ENCODE results near the gene CFL1. TPM values are rescaled to one million over a fixed set of nuclear protein-coding genes. Genes with fewer than 3 reads are reported as not detected.
"Not testable (repeated sequence)": the region's sequence is repeated elsewhere in the genome, so short reads cannot be mapped to it uniquely, and the experiment has no call there.

The CFL1 gene
- total RNA-seq, 4 donors from 2014 or later: 227 to 514 (median 399) TPM

DNA sequence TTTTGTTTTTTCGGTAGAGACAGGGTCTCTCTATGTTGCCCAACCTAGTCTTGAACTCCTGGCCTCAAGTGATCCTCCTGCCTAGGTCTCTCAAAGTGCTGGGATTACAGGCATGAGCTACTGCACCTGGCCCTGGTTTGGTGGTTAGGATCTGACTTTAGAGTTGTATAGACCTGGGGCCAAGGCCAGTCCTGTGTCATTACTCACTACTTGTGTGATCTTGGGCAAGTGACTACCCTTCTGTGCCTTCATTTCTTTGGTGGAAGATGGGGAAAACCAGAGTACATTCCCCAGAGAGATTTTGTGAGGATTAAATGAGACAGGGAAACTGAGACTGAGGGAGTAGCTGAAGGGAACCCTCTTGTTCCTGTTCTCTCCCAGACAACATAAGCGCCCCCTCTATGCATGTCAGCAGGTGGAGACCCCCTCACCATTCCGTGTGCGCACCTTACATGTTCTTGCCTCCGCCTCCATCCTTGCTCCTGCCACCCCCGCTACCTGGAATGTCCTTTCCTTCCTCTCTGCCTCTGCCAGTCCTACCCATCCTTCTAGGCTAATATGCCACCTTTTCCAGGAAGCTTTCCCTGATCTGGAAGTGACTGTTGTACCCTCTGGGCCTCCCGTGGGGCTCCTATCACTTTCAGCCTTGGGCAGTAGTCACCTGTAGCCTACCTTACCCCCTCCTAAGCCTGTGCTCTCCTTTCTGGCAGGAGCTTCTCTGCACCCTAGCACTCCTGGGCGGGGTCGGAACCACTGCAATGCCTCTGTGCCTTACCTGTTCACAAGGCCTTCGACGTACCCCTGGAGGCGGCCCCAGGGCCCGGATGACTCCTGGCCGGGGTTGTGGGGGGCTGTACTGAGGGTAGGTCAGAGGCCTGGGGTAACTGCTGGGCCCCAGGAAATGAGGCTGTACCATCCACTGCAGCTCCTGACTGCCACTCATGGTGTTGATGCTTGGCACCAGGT, 38.3 kb upstream of the CFL1 start:
- DNase-seq: peak in 1 of 2 donors; percentile 16
- Histone ChIP-seq H3K36me3 (no peaks in the 10 kb centered on the region), H3K27me3 (peaks cover 0 to 17% of the 10 kb centered on the region in 2 donors), H3K4me3 (no peak overlapping the region), H3K9me3 (no peaks in the 10 kb centered on the region), H3K27ac (no peak overlapping the region), H3K4me1 (peaks cover 7 to 17% of the 10 kb centered on the region in 2 donors)
- TF ChIP-seq, protein P1, sequence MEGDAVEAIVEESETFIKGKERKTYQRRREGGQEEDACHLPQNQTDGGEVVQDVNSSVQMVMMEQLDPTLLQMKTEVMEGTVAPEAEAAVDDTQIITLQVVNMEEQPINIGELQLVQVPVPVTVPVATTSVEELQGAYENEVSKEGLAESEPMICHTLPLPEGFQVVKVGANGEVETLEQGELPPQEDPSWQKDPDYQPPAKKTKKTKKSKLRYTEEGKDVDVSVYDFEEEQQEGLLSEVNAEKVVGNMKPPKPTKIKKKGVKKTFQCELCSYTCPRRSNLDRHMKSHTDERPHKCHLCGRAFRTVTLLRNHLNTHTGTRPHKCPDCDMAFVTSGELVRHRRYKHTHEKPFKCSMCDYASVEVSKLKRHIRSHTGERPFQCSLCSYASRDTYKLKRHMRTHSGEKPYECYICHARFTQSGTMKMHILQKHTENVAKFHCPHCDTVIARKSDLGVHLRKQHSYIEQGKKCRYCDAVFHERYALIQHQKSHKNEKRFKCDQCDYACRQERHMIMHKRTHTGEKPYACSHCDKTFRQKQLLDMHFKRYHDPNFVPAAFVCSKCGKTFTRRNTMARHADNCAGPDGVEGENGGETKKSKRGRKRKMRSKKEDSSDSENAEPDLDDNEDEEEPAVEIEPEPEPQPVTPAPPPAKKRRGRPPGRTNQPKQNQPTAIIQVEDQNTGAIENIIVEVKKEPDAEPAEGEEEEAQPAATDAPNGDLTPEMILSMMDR (IDR thresholded peaks at IDR 0.05): no peak
- no peak for TF ChIP-seq POLR2A (IDR thresholded peaks at IDR 0.05)
- intact Hi-C loops (cut with DNase I; ENCODE audit: low total_unique reads): no loop called here

DNA sequence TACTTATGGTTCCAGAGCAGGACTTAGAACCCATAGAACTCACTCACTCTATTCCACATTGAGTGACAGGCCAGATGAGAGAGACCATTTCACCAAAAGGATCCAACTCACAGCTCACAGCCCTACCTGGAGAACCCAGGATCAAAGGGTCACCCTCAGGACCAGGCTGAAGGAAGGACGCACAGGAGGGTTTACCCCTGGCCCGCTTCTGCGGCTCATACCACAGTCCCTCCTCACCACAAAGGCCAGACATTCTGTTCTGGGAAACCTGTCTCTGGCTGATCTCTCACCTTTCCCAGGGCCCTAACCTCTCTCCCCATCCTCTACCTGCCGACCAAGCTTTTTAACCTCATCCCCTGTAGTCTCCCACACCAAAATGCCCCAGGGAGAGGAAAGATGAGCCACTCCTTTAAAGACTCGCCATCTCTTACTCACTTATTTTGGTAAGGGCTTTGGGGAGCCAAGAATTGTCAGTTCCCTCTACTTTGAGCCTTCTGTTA, 37.6 kb upstream of the CFL1 start:
- Histone ChIP-seq H3K27me3 (peaks cover 0 to 17% of the 10 kb centered on the region in 2 donors), H3K4me3 (no peak overlapping the region), H3K27ac (no peak overlapping the region), H3K9me3 (no peaks in the 10 kb centered on the region), H3K36me3 (no peaks in the 10 kb centered on the region), H3K4me1 (peaks cover 7 to 17% of the 10 kb centered on the region in 2 donors)
- intact Hi-C loops (cut with DNase I; ENCODE audit: low total_unique reads): no loop called here
- TF ChIP-seq, protein P1 (IDR thresholded peaks at IDR 0.05): no peak
- no peak for DNase-seq

DNA sequence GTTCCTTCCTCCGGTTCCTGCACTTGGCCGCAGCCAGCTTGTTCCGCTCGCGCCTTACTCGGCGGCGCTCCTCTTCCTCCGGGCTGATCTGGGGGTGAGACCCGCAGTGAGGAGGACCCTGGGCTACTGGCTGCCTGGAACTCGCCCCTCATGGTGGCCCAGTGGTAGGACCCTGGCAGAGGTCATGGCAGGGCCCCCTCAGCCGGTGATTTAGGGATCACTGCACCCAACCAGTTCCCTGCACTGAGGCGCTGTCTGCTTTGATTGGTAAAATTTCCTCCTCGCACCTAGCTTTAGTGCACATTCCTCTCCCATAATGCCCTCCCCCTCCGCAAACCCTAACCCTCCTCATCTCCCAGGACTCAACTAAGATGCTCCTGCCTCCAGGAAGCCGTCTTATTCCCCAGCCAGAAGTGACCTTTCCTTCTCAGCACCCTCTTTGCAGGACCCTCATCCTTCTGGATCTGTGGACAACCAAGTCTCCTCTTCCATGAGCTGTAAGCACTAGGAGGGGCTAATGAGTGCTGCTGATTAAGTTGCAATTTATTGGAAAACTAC, 36.1 kb upstream of the CFL1 start:
- DNase-seq: peak in 1 of 2 donors; percentile 39
- Histone ChIP-seq H3K9me3 (no peaks in the 10 kb centered on the region), H3K27ac (peak overlapping the region; percentile 96 to 97), H3K4me1 (peaks cover 0 to 12% of the 10 kb centered on the region in 2 donors), H3K36me3 (no peaks in the 10 kb centered on the region), H3K4me3 (no peak overlapping the region), H3K27me3 (peaks cover 0 to 5% of the 10 kb centered on the region in 2 donors)
- TF ChIP-seq, protein P1 (IDR thresholded peaks at IDR 0.05): no peak
- TF ChIP-seq POLR2A (IDR thresholded peaks at IDR 0.05): no peak
- intact Hi-C loops (cut with DNase I; ENCODE audit: low total_unique reads): no loop called here

DNA sequence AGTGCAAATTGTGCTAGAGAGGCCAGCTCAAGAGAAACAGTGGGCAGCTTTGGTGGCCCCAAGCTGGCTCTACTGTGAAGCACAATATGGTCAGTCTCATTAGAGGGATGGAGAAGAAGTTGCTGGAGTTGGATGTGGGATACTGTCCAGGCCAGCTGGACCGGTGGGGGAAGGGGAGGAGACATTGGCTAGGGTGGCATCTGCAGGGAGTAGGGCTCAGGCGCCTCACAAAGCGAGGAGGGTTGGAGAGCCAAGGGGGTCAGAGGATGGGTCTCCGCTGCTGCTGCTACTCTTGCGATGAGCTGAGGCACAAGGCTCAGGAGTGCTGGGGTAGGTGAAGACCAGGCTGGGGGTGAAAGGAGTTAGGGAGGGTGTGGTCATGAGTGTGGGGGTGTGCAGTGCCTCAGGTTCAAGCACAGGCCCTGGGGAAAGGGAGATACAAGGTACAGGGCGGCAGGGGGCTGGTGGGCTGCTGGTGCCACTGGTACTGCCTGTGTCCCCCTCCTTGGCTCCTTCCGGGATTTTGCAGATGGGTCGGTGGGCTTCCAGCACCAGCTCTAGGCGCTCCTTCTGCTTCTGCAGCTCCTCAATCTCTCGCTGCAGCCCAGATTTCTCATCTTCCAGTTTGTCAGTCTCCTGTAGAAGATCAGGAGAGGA, 34.8 kb upstream of the CFL1 start:
- Histone ChIP-seq H3K27me3 (no peaks in the 10 kb centered on the region), H3K4me3 (no peak overlapping the region), H3K4me1 (peaks cover 0 to 13% of the 10 kb centered on the region in 2 donors), H3K27ac (peak overlapping the region; percentile 96 to 97), H3K36me3 (no peaks in the 10 kb centered on the region), H3K9me3 (no peaks in the 10 kb centered on the region)
- intact Hi-C loops (cut with DNase I; ENCODE audit: low total_unique reads): no loop called here
- no peak for TF ChIP-seq POLR2A (IDR thresholded peaks at IDR 0.05)
- TF ChIP-seq, protein P1 (IDR thresholded peaks at IDR 0.05): no peak
- peak in 1 of 2 donors; percentile 17 for DNase-seq

DNA sequence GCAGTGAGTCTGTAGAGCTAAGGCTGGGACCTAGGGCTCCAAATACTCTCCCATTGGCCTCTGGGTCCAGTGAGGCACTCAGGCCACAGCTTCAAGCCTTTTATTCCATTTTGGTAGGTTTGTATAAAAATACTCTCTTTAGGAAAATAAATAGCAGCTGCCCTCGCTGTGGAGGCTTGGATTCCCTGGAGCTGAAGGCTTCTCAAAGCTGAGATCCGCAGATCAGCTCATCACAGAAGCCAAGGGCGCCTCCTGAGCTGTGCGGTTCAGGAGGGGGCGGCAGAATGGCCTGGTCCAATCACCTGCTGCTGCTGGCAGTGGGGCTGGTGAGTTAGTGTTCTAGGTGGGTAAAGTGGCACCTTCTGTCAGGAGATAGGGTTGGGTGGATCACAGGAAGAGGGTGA, 34.2 kb upstream of the CFL1 start:
- Histone ChIP-seq H3K4me1 (peaks cover 4 to 20% of the 10 kb centered on the region in 2 donors), H3K27ac (peak overlapping the region; percentile 96 to 97)
- not testable (repeated sequence) for H3K27me3 ChIP-seq

More for the DNA sequence above, 34.2 kb upstream of the CFL1 start:
- intact Hi-C loops (cut with DNase I; ENCODE audit: low total_unique reads); DNase-seq; H3K36me3 ChIP-seq; H3K9me3 ChIP-seq: not testable (repeated sequence)
- peak overlapping the region; percentile 80 to 81 for H3K4me3 ChIP-seq
